AG10803 (cell line): ENCODE data around the gene CMIP.

ENCODE experiments used
- DNase-seq: peaks from one replicate; pipeline ENCODE4 v3.0.0; 2010; ENCODE audit warnings: low read depth
- H3K4me3 ChIP-seq: 2 replicates; pipeline ENCODE4 v1.5.1; 2011; ENCODE audit warnings: mild to moderate bottlenecking, low read length, control low read depth
- TF ChIP-seq, protein P1 (sequence below): conservative IDR thresholded peaks from 2 replicates; pipeline ENCODE4 v1.5.1; 2011; ENCODE audit warnings: mild to moderate bottlenecking, low read length, control low read depth, inconsistent platforms

CMIP gene

DNA sequence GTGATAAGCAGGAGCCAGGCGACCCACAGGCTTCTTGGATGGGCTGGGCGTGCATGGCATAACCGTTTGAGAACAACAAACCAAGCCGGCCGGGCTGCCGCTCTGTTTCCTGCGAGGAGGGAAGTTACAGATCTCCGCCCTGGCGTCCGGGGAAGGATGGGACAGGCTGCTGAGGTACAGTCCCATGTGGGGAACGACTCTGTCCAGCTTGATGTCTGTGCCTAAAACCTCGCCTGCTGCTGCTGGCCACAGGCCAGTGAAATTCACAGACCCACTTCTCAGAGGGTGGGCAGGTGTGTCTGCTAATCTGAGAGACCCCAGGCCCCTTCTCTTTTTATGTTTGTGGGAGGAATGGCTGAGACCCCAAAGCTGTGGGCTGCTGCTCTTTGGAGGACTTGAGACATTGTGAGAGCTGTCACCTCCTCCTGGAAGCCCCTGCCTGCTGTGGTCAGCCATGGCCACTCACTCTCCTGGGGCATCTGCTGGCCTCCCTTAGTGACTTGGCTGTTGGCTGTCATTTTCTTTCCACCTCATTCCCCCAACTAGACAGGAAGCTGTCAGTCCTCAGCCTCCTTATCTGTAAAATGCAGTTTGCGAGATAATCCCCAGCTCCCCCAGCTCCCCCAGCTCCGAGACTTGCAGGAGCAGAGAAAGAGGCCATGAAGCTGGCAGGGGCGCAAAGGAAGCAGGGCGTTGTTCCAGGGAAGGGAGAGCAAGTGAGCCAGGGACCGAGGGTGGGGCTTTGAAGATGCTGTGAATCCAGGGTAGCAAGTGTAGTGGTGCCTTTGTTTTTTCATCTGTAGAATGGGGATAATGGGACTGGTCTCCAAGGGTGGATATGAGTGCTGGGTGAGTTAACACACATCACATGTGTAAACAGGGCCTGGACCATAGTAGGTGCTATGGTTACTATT lies 51.0 kb downstream of the CMIP start:
- TF ChIP-seq, protein P1, sequence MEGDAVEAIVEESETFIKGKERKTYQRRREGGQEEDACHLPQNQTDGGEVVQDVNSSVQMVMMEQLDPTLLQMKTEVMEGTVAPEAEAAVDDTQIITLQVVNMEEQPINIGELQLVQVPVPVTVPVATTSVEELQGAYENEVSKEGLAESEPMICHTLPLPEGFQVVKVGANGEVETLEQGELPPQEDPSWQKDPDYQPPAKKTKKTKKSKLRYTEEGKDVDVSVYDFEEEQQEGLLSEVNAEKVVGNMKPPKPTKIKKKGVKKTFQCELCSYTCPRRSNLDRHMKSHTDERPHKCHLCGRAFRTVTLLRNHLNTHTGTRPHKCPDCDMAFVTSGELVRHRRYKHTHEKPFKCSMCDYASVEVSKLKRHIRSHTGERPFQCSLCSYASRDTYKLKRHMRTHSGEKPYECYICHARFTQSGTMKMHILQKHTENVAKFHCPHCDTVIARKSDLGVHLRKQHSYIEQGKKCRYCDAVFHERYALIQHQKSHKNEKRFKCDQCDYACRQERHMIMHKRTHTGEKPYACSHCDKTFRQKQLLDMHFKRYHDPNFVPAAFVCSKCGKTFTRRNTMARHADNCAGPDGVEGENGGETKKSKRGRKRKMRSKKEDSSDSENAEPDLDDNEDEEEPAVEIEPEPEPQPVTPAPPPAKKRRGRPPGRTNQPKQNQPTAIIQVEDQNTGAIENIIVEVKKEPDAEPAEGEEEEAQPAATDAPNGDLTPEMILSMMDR: no peak
- no peak overlapping the region for H3K4me3 ChIP-seq
- no peak for DNase-seq

DNA sequence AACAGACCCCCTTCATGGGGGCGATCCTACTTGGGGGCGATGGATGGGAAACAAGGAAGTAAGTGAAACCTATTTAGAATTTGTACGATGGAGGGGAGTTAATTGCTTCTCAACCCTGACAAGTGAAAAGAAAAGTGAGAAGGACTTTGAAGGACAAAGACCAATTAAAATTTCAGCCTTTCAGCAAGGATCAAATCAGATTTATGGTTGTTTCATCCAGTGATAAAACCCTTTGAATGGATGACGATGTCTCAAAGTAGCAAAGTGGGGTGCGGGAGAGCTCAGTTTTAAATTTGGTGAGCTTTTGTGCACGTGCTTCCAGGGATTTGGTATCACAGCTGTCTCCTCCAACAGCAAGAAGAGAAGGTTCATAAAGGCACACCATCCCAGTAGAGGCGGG lies 51.7 kb downstream of the CMIP start:
- H3K4me3 ChIP-seq: no peak overlapping the region
- TF ChIP-seq, protein P1: no peak
- DNase-seq: no peak

DNA sequence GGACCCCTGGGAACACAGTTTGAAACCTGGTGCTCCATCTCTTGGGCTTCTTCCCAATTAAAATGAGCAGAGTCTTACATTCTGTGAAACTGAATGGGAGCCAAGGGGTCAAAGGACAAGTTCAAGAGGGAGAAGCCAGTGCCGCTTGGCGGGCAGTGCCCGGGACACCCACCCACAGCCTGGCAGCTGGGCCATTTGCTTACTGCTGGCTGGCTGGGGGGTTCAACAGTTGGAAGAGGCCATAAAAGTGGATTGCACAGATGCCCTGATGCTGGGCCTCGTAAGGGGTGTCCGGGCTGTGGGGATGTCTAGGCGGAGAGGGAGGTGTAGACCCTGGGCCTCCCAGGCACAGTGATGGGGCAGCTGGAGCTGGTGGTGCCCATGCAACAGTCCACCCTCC lies 52.1 kb downstream of the CMIP start:
- TF ChIP-seq, protein P1: no peak
- no peak for DNase-seq
- H3K4me3 ChIP-seq: no peak overlapping the region

DNA sequence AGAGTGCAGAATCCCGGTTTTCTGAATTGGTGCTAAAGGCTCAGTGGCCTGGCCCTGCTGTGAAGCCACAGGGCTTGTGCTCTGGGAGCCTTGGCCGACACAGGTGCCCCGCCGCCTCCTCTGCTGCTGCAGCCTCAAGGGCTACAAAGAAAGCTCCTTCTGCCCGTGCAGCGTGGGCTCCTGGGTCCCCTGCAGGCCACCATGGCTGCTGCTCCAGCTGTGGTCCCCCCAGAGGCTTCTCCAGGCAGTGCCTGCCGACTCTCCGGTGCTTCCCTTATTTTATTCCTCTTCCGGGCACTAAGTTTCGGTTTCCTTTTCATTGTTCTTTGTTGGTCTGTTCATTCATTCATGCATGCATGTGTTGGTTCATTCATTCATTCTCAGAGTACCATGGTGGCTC lies 53.1 kb downstream of the CMIP start:
- DNase-seq: no peak
- TF ChIP-seq, protein P1: no peak
- no peak overlapping the region for H3K4me3 ChIP-seq

DNA sequence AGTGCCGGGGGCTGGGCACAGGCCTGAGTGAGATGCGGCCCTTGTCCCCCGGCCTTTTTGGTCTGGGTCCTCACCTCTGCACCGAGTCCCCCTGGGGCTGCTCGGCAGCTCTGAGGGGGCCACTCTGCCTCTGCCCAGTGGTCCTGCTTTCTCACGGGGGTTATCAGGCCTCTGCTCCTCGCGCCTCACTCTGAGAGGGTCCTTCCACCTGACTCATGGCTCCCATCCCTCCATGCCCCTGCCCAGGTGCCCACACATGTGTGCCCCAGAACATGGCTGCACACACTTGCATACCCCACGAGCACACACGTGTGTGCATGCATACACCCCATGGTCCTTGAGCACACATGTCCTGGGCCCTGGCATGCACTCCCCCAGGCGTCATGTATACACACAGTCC lies 53.7 kb downstream of the CMIP start:
- TF ChIP-seq, protein P1: no peak
- no peak overlapping the region for H3K4me3 ChIP-seq
- no peak for DNase-seq

DNA sequence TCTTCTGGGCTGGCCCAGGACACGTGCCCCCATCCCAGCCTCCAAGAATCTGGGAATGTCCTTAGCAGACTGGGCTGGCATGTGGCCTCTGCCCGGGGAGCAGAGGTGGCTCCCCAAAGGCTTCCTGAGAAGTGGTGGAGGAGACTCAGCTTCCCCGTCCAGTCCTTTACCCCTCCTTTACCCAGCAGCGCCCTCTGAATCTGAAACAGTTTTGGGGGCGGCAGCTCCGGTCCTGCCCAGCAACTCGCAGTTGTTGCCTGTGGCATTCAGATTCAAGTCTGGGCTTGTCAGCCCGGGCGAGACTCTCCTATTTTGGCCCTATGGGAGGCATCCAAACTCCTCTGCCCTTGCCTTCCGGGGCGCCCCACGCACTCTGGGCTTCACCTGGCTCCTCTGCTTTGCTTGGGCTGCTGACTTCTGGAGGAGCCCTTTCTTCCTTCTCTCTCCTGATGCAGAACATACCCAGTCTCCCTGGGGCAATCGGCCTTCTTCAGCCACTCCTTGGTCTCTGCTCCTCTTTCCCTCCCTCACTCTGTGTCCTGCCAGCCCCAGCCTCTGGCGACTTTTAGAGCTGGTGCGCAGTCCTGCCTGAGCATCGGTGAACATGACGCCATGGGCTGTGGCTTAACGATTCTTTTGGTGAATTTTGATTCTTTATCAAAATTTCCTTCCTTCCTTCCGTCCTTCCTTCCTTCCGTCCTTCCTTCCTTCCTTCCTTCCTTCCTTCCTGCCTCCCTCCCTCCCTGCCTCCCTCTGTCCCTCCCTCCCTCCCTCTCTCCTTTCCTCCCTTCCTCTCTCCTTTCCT lies 55.2 kb downstream of the CMIP start:
- TF ChIP-seq, protein P1: no peak
- DNase-seq: no peak
- no peak overlapping the region for H3K4me3 ChIP-seq
